ENCODE data around the gene DTYMK.
"Not testable (repeated sequence)": the region's sequence is repeated elsewhere in the genome, so short reads cannot be mapped to it uniquely, and the experiment has no call there.

The DTYMK gene

GRCh38 chr2:241734208-241734466, 47.5 kb upstream of the DTYMK start:
- H2BK120ac ChIP-seq (ENCODE audit: low read depth, low read length) = peak overlapping the region; percentile 23
- peak overlapping the region in 1 of 2 experiments; percentile 51 for H2BK12ac ChIP-seq (ENCODE audit: low read length in 2 of 2)
- peaks cover 13% of the 10 kb centered on the region for H3K79me1 ChIP-seq (replicated peaks; ENCODE audit: low read length, poor library complexity, severe bottlenecking)
- no peak overlapping the region for H3K27ac ChIP-seq (ENCODE audit: low read length, poor library complexity, severe bottlenecking)
- no peak for DNase-seq
- H2BK15ac ChIP-seq (ENCODE audit: low read depth, poor library complexity, severe bottlenecking) = peak overlapping the region; percentile 95
- H2AFZ ChIP-seq (ENCODE audit: low read depth, low read length) = peak overlapping the region; percentile 29
- H2BK5ac ChIP-seq (ENCODE audit: low read depth, low read length, poor library complexity, severe bottlenecking) = no peak overlapping the region
- H3K36me3 ChIP-seq (ENCODE audit: control insufficient read depth in 1 of 2, insufficient read depth in 2 of 2, low read depth in 1 of 2, low read length in 2 of 2) = peaks cover 13 to 15% of the 10 kb centered on the region in 2 experiments
- H4K91ac ChIP-seq (ENCODE audit: low read length) = peak overlapping the region; percentile 82
- no peak overlapping the region for H2AK5ac ChIP-seq (ENCODE audit: low read length, severe bottlenecking)
- peaks cover 19% of the 10 kb centered on the region for H3K4me1 ChIP-seq (ENCODE audit: control insufficient read depth, insufficient read depth, low read depth, low read length)
- H3K23ac ChIP-seq (ENCODE audit: low read length in 2 of 2) = peak overlapping the region in 1 of 2 experiments; percentile 57
- peak overlapping the region; percentile 59 to 78 for H3K4me3 ChIP-seq (ENCODE audit: insufficient read depth in 1 of 2, low read depth in 1 of 2, low read length in 2 of 2)
- H3K4ac ChIP-seq (ENCODE audit: low read depth in 1 of 2, low read length in 2 of 2) = peak overlapping the region; percentile 54 to 75
- H4K8ac ChIP-seq (ENCODE audit: low read length) = peak overlapping the region; percentile 91
- no peaks in the 10 kb centered on the region for H3K9me3 ChIP-seq (ENCODE audit: control insufficient read depth, low read length)
- H3K14ac ChIP-seq (ENCODE audit: low read length in 2 of 2) = no peak overlapping the region
- WGBS = 6% methylated on average over 25 of the region's 25 CpGs
- peak overlapping the region; percentile 69 for H3K9ac ChIP-seq (ENCODE audit: low read length)
- H3K27me3 ChIP-seq (ENCODE audit: control insufficient read depth in 1 of 2, insufficient read depth in 1 of 2, low read length in 2 of 2) = no peaks in the 10 kb centered on the region
- peak overlapping the region; percentile 58 to 59 for H3K18ac ChIP-seq (ENCODE audit: low read depth in 1 of 2, low read length in 2 of 2)
- H3K4me2 ChIP-seq (ENCODE audit: low read length, poor library complexity, severe bottlenecking) = peak overlapping the region; percentile 64

GRCh38 chr2:241733391-241734207, 47.0 kb upstream of the DTYMK start:
- Histone ChIP-seq H3K27ac (ENCODE audit: low read length, poor library complexity, severe bottlenecking) (no peak overlapping the region), H3K4me3 (ENCODE audit: insufficient read depth in 1 of 2, low read depth in 1 of 2, low read length in 2 of 2) (peak overlapping the region; percentile 59 to 78), H3K14ac (ENCODE audit: low read length in 2 of 2) (peak overlapping the region in 1 of 2 experiments; percentile 6), H2BK120ac (ENCODE audit: low read depth, low read length) (peak overlapping the region; percentile 23), H2BK12ac (ENCODE audit: low read length in 2 of 2) (peak overlapping the region in 1 of 2 experiments; percentile 51), H2AK5ac (ENCODE audit: low read length, severe bottlenecking) (no peak overlapping the region), H3K27me3 (ENCODE audit: control insufficient read depth in 1 of 2, insufficient read depth in 1 of 2, low read length in 2 of 2) (no peaks in the 10 kb centered on the region), H3K36me3 (ENCODE audit: control insufficient read depth in 1 of 2, insufficient read depth in 2 of 2, low read depth in 1 of 2, low read length in 2 of 2) (peaks cover 9 to 13% of the 10 kb centered on the region in 2 experiments), H3K79me1 (replicated peaks; ENCODE audit: low read length, poor library complexity, severe bottlenecking) (peaks cover 12% of the 10 kb centered on the region), H3K9ac (ENCODE audit: low read length) (peak overlapping the region; percentile 69), H4K91ac (ENCODE audit: low read length) (peak overlapping the region; percentile 82), H2AFZ (ENCODE audit: low read depth, low read length) (peak overlapping the region; percentile 29), H2BK5ac (ENCODE audit: low read depth, low read length, poor library complexity, severe bottlenecking) (no peak overlapping the region), H2BK15ac (ENCODE audit: low read depth, poor library complexity, severe bottlenecking) (peak overlapping the region; percentile 95), H3K4me2 (ENCODE audit: low read length, poor library complexity, severe bottlenecking) (peak overlapping the region; percentile 64), H3K9me3 (ENCODE audit: control insufficient read depth, low read length) (no peaks in the 10 kb centered on the region), H3K4ac (ENCODE audit: low read depth in 1 of 2, low read length in 2 of 2) (peak overlapping the region; percentile 54 to 75), H3K4me1 (ENCODE audit: control insufficient read depth, insufficient read depth, low read depth, low read length) (peaks cover 19% of the 10 kb centered on the region), H3K23ac (ENCODE audit: low read length in 2 of 2) (peak overlapping the region in 1 of 2 experiments; percentile 57), H3K18ac (ENCODE audit: low read depth in 1 of 2, low read length in 2 of 2) (peak overlapping the region; percentile 58 to 59), H4K8ac (ENCODE audit: low read length) (peak overlapping the region; percentile 91)
- 85% methylated on average over 10 of the region's 23 CpGs for WGBS
- DNase-seq = no peak

GRCh38 chr2:241732513-241733186, 46.0 kb upstream of the DTYMK start:
- H3K36me3 ChIP-seq (ENCODE audit: control insufficient read depth in 1 of 2, insufficient read depth in 2 of 2, low read depth in 1 of 2, low read length in 2 of 2) = peaks cover 4 to 13% of the 10 kb centered on the region in 2 experiments
- H3K9ac ChIP-seq (ENCODE audit: low read length); H3K14ac ChIP-seq (ENCODE audit: low read length in 2 of 2); H3K23ac ChIP-seq (ENCODE audit: low read length in 2 of 2); H3K27me3 ChIP-seq (ENCODE audit: control insufficient read depth in 1 of 2, insufficient read depth in 1 of 2, low read length in 2 of 2); H3K27ac ChIP-seq (ENCODE audit: low read length, poor library complexity, severe bottlenecking); H4K8ac ChIP-seq (ENCODE audit: low read length); H3K79me1 ChIP-seq (replicated peaks; ENCODE audit: low read length, poor library complexity, severe bottlenecking); H3K4ac ChIP-seq (ENCODE audit: low read depth in 1 of 2, low read length in 2 of 2); H3K18ac ChIP-seq (ENCODE audit: low read depth in 1 of 2, low read length in 2 of 2); H2BK5ac ChIP-seq (ENCODE audit: low read depth, low read length, poor library complexity, severe bottlenecking); H2AK5ac ChIP-seq (ENCODE audit: low read length, severe bottlenecking); H2BK120ac ChIP-seq (ENCODE audit: low read depth, low read length); H2AFZ ChIP-seq (ENCODE audit: low read depth, low read length); H2BK15ac ChIP-seq (ENCODE audit: low read depth, poor library complexity, severe bottlenecking); H3K9me3 ChIP-seq (ENCODE audit: control insufficient read depth, low read length); H3K4me3 ChIP-seq (ENCODE audit: insufficient read depth in 1 of 2, low read depth in 1 of 2, low read length in 2 of 2); H2BK12ac ChIP-seq (ENCODE audit: low read length in 2 of 2); H3K4me2 ChIP-seq (ENCODE audit: low read length, poor library complexity, severe bottlenecking): not testable (repeated sequence)
- 53% methylated on average over 20 of the region's 26 CpGs for WGBS
- H4K91ac ChIP-seq (ENCODE audit: low read length) = peak overlapping the region; percentile 61
- peaks cover 19% of the 10 kb centered on the region for H3K4me1 ChIP-seq (ENCODE audit: control insufficient read depth, insufficient read depth, low read depth, low read length)
- DNase-seq = peak; percentile 45

GRCh38 chr2:241730671-241731293, 44.2 kb upstream of the DTYMK start:
- H2BK5ac ChIP-seq (ENCODE audit: low read depth, low read length, poor library complexity, severe bottlenecking) = no peak overlapping the region
- H3K9ac ChIP-seq (ENCODE audit: low read length) = no peak overlapping the region
- peaks cover 4% of the 10 kb centered on the region for H3K79me1 ChIP-seq (replicated peaks; ENCODE audit: low read length, poor library complexity, severe bottlenecking)
- H2AFZ ChIP-seq (ENCODE audit: low read depth, low read length) = no peak overlapping the region
- peaks cover 22% of the 10 kb centered on the region for H3K4me1 ChIP-seq (ENCODE audit: control insufficient read depth, insufficient read depth, low read depth, low read length)
- no peak overlapping the region for H2BK120ac ChIP-seq (ENCODE audit: low read depth, low read length)
- no peak overlapping the region for H3K27ac ChIP-seq (ENCODE audit: low read length, poor library complexity, severe bottlenecking)
- H2BK15ac ChIP-seq (ENCODE audit: low read depth, poor library complexity, severe bottlenecking) = no peak overlapping the region
- DNase-seq = no peak
- H4K8ac ChIP-seq (ENCODE audit: low read length) = no peak overlapping the region
- 94% methylated on average over 11 of the region's 12 CpGs for WGBS
- H2BK12ac ChIP-seq (ENCODE audit: low read length in 2 of 2) = no peak overlapping the region
- H3K9me3 ChIP-seq (ENCODE audit: control insufficient read depth, low read length) = no peaks in the 10 kb centered on the region
- no peak overlapping the region for H3K18ac ChIP-seq (ENCODE audit: low read depth in 1 of 2, low read length in 2 of 2)
- no peak overlapping the region for H2AK5ac ChIP-seq (ENCODE audit: low read length, severe bottlenecking)
- H3K14ac ChIP-seq (ENCODE audit: low read length in 2 of 2) = no peak overlapping the region
- H3K27me3 ChIP-seq (ENCODE audit: control insufficient read depth in 1 of 2, insufficient read depth in 1 of 2, low read length in 2 of 2) = no peaks in the 10 kb centered on the region
- H3K4me2 ChIP-seq (ENCODE audit: low read length, poor library complexity, severe bottlenecking) = no peak overlapping the region
- no peak overlapping the region for H3K4ac ChIP-seq (ENCODE audit: low read depth in 1 of 2, low read length in 2 of 2)
- no peak overlapping the region for H3K4me3 ChIP-seq (ENCODE audit: insufficient read depth in 1 of 2, low read depth in 1 of 2, low read length in 2 of 2)
- peaks cover 7 to 18% of the 10 kb centered on the region in 2 experiments for H3K36me3 ChIP-seq (ENCODE audit: control insufficient read depth in 1 of 2, insufficient read depth in 2 of 2, low read depth in 1 of 2, low read length in 2 of 2)
- no peak overlapping the region for H3K23ac ChIP-seq (ENCODE audit: low read length in 2 of 2)
- no peak overlapping the region for H4K91ac ChIP-seq (ENCODE audit: low read length)

Data from mesenchymal stem cell (in vitro differentiated cells and primary cell).